Activated CD4-positive, alpha-beta T cell treated with anti-CD3 and anti-CD28 coated beads, Interleukin-2, amount 50 U/mL, for 24 hours (primary cell): ENCODE data around the gene LRRC53.

ENCODE experiments used
- DNase-seq, 2 donors: peaks; one replicate each; pipeline ENCODE4 v3.0.0-alpha.2; 2020; ENCODE audit warnings: low read depth in 1 of 2, low spot score in 1 of 2

LRRC53 gene

GRCh38 chr1:74498901-74499300 is 13.5 kb downstream of the LRRC53 start:
- no peak for DNase-seq

- no peak for DNase-seq
Measured at GRCh38 chr1:74496669-74497068, 15.7 kb downstream of the LRRC53 start.

- DNase-seq, result no peak
Measured at GRCh38 chr1:74486036-74486435, 26.4 kb downstream of the LRRC53 start.

GRCh38 chr1:74485622-74486021 is 26.8 kb downstream of the LRRC53 start:
- no peak for DNase-seq

- DNase-seq, result no peak
Measured at GRCh38 chr1:74481607-74482006, 30.8 kb downstream of the LRRC53 start.

- DNase-seq, result no peak
Measured at GRCh38 chr1:74480068-74480467, 32.3 kb downstream of the LRRC53 start.

- DNase-seq, result no peak
Measured at GRCh38 chr1:74478979-74479378, 33.4 kb downstream of the LRRC53 start.

GRCh38 chr1:74474585-74474984 is 37.8 kb downstream of the LRRC53 start:
- DNase-seq, result no peak

- DNase-seq, result no peak
Measured at GRCh38 chr1:74471470-74471869, 40.9 kb downstream of the LRRC53 start.

- DNase-seq, result no peak
Measured at GRCh38 chr1:74470936-74471335, 41.5 kb downstream of the LRRC53 start.

GRCh38 chr1:74470251-74470650 is 42.2 kb downstream of the LRRC53 start:
- no peak for DNase-seq

- DNase-seq, result no peak
Measured at GRCh38 chr1:74468982-74469603, 43.3 kb downstream of the LRRC53 start.

GRCh38 chr1:74467786-74468377 is 44.5 kb downstream of the LRRC53 start:
- no peak for DNase-seq

GRCh38 chr1:74465193-74465681 is 47.2 kb downstream of the LRRC53 start:
- DNase-seq, result no peak

GRCh38 chr1:74464037-74464436 is 48.4 kb downstream of the LRRC53 start:
- DNase-seq, result no peak

- no peak for DNase-seq
Measured at GRCh38 chr1:74463333-74463988, 49.0 kb downstream of the LRRC53 start.

- no peak for DNase-seq
Measured at GRCh38 chr1:74457253-74457652, 55.2 kb downstream of the LRRC53 start.

GRCh38 chr1:74455390-74455789 is 57.0 kb downstream of the LRRC53 start:
- no peak for DNase-seq

GRCh38 chr1:74453277-74453676 is 59.1 kb downstream of the LRRC53 start:
- no peak for DNase-seq

- DNase-seq, result no peak
Measured at GRCh38 chr1:74452035-74452434, 60.4 kb downstream of the LRRC53 start.

- DNase-seq, result no peak
Measured at GRCh38 chr1:74437035-74437434, 75.4 kb downstream of the LRRC53 start.

- DNase-seq, result no peak
Measured at GRCh38 chr1:74436078-74436477, 76.3 kb downstream of the LRRC53 start.

GRCh38 chr1:74434321-74434720 is 78.1 kb downstream of the LRRC53 start:
- DNase-seq, result no peak
